Right lobe of liver (tissue), 4 donors: ENCODE measurements around the gene CEPT1.

Source experiments
- CTCF ChIP-seq, 4 donors: fragments of 200-600 bp in 3 of 4; fragments of 450-650 bp in 1 of 4; IDR thresholded peaks; one replicate each; pipeline versions ENCODE4 v1.5.1 to v1.8.0; 2016 to 2022; ENCODE audit warnings: antibody characterized with exemption in 4 of 4, mild to moderate bottlenecking in 2 of 4
- POLR2A ChIP-seq: fragments of 450-650 bp; IDR thresholded peaks from one replicate; pipeline ENCODE4 v1.6.1; 2017; ENCODE audit warnings: antibody characterized with exemption, mild to moderate bottlenecking
- donor health status: DM: no; HTN: no; CAD: no.
- donor health status: DM: no; HTN: no; CAD: no.
- donor health status: DM: no; HTN: yes; CAD: no.

DNA sequence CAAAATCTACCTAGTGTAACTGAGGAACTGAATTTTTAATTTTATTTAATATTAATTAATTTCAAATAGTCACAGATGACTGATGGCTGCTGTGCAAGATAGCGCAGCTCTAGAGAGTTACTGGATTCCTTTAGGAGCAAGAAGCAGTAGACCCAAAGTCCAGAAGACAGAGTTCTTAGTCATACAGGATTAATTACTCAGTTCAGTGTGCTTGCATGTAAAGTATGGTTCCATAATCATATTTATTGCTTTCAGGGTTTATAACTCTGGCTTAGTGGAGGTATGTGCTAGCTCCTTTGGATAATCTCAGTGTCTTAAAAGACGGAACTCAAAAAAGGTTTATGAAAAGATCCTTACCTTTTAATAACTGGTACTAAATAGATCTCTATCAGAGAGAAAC, 17.4 kb downstream of the CEPT1 start:
- TF ChIP-seq CTCF (IDR thresholded peaks at IDR 0.05) (no peak), POLR2A (no peak)
